B cell (primary cell): ENCODE data around the gene SLC35A2. TPM values are rescaled to one million over a fixed set of nuclear protein-coding genes. Genes with fewer than 3 reads are reported as not detected.

ENCODE experiments used
- ATAC-seq: fragments of 200-7000 bp; cut with Tn5 transposase; one replicate; pipeline ENCODE4 v1.10.0; 2021; ENCODE audit warnings: low read depth, mild to moderate bottlenecking, moderate number of reproducible peaks, moderate library complexity
- CTCF ChIA-PET: fragments of 350-600 bp; sonication (Branson Sonifier 250); formaldehyde crosslinking; loops from one replicate; lab custom pipeline; 2021; ENCODE audit warnings: antibody characterized with exemption, inconsistent platforms; lab: Charles Lee
- POLR2A ChIA-PET: fragments of 350-600 bp; sonication (Branson Sonifier 250); formaldehyde crosslinking; loops from one replicate; lab custom pipeline; 2021; ENCODE audit warnings: antibody characterized with exemption; lab: Charles Lee
- DNase-seq: peaks from one replicate; pipeline ENCODE4 v3.0.0; 2013
- H2AFZ ChIP-seq: 2 replicates; pipeline ENCODE4 v1.6.1; 2012; ENCODE audit warnings: mild to moderate bottlenecking, low read depth, low read length; ENCODE audit not compliant: insufficient read depth, poor library complexity, severe bottlenecking
- H3K27ac ChIP-seq, 2 donors: 1 replicate in 1 of 2; 2 replicates in 1 of 2; pipeline ENCODE4 v1.5.1; 2012 to 2013; ENCODE audit warnings: low read length in 2 of 2, mild to moderate bottlenecking in 2 of 2, moderate library complexity in 1 of 2
- H3K27me3 ChIP-seq, 4 experiments: fragments of 200-600 bp in 1 of 4; sonication (generic) in 1 of 4; replicated peaks in 1 of 4; 1 replicate in 2 of 4; 2 replicates in 2 of 4; pipeline versions ENCODE4 v1.6.1 to v1.7.0; 2013 to 2016; ENCODE audit warnings: low read length in 3 of 4, mild to moderate bottlenecking in 2 of 4, mixed read lengths in 1 of 4, moderate library complexity in 1 of 4; ENCODE audit not compliant: insufficient read depth in 4 of 4, control insufficient read depth in 3 of 4; ENCODE audit errors: control extremely low read depth in 1 of 4
- H3K36me3 ChIP-seq, 2 experiments: replicated peaks in 1 of 2; 1 replicate in 1 of 2; 2 replicates in 1 of 2; pipeline versions ENCODE4 v1.6.1 to v1.7.1; 2013; ENCODE audit warnings: low read length in 1 of 2; ENCODE audit not compliant: insufficient read depth in 2 of 2, control insufficient read depth in 1 of 2; ENCODE audit errors: control extremely low read depth in 1 of 2, extremely low read depth in 1 of 2
- H3K4me1 ChIP-seq, 2 donors: fragments of 200-600 bp in 1 of 2; sonication (generic) in 1 of 2; 1 replicate in 1 of 2; 2 replicates in 1 of 2; pipeline versions ENCODE4 v1.5.1 to v1.6.1; 2013 to 2017; ENCODE audit warnings: low read length in 2 of 2; ENCODE audit not compliant: control insufficient read depth in 2 of 2, insufficient read depth in 2 of 2
- H3K4me2 ChIP-seq: replicated peaks from 2 replicates; pipeline ENCODE3; 2012; ENCODE audit warnings: mild to moderate bottlenecking, low read depth, low read length; ENCODE audit not compliant: poor library complexity, severe bottlenecking
- H3K4me3 ChIP-seq, 5 experiments: fragments of 200-600 bp in 1 of 5; sonication (generic) in 1 of 5; 1 replicate in 3 of 5; 2 replicates in 2 of 5; pipeline versions ENCODE4 v1.5.1 to v1.7.0; 2011 to 2016; ENCODE audit warnings: low read length in 4 of 5, mild to moderate bottlenecking in 4 of 5, low read depth in 2 of 5, control low read depth in 1 of 5, moderate library complexity in 1 of 5; ENCODE audit not compliant: insufficient read depth in 1 of 5; ENCODE audit errors: control extremely low read depth in 1 of 5, extremely low read depth in 1 of 5
- H3K79me2 ChIP-seq: fragments of 200-600 bp; sonication (generic); one replicate; pipeline ENCODE4 v1.6.0; 2016; ENCODE audit warnings: low read length; ENCODE audit not compliant: control insufficient read depth, insufficient read depth
- H3K9ac ChIP-seq: fragments of 200-600 bp; sonication (generic); 2 replicates; pipeline ENCODE4 v1.6.1; 2017; ENCODE audit warnings: mild to moderate bottlenecking, low read length, moderate library complexity
- H3K9me3 ChIP-seq, 3 donors: one replicate each; pipeline versions ENCODE4 v1.6.1 to v1.7.1; 2013; ENCODE audit warnings: low read length in 2 of 3; ENCODE audit not compliant: control insufficient read depth in 2 of 3, insufficient read depth in 1 of 3; ENCODE audit errors: control extremely low read depth in 1 of 3
- H4K20me1 ChIP-seq: 2 replicates; pipeline ENCODE4 v1.6.0; 2012; ENCODE audit warnings: mild to moderate bottlenecking, low read length; ENCODE audit not compliant: insufficient read depth, control insufficient read depth, poor library complexity, severe bottlenecking
- H3K27ac Mint-ChIP-seq: one replicate; pipeline ENCODE4 v1.8.0; 2021; ENCODE audit warnings: mixed read lengths
- H3K27me3 Mint-ChIP-seq: one replicate; pipeline ENCODE4 v1.8.0; 2021; ENCODE audit warnings: mixed read lengths
- H3K4me1 Mint-ChIP-seq: one replicate; pipeline ENCODE4 v1.8.0; 2021; ENCODE audit warnings: mixed read lengths
- H3K4me3 Mint-ChIP-seq: one replicate; pipeline ENCODE4 v1.8.0; 2021; ENCODE audit warnings: mixed read lengths
- H3K9me3 Mint-ChIP-seq: one replicate; pipeline ENCODE4 v1.8.0; 2022; ENCODE audit warnings: mixed read lengths; ENCODE audit not compliant: insufficient read depth
- EZH2 ChIP-seq: IDR thresholded peaks from 2 replicates; pipeline ENCODE4 v1.6.1; 2012; ENCODE audit warnings: borderline replicate concordance, low read depth, mild to moderate bottlenecking, moderate library complexity, low read length; ENCODE audit not compliant: insufficient read depth, poor library complexity, severe bottlenecking
- WGBS: methylation state at CpG from one replicate; pipeline ENCODE4 v1.1.5; 2013; ENCODE audit warnings: missing lambda C conversion rate; ENCODE audit not compliant: insufficient coverage; 5-methylcytosine and 5-hydroxymethylcytosine counted together
- intact Hi-C: fragments of 100-400 bp; cut with micrococcal nuclease; formaldehyde crosslinking; loops from one replicate; pipeline ENCODE4 v1.10.0; 2022
- polyA plus RNA-seq: library from polyadenylated mRNA; depleted of rRNA; stranded (reverse); fragments of >200 nt; gene quantifications from 2 replicates; pipeline ENCODE4 v1.2.3, GENCODE V29; 2012
- total RNA-seq, 2 donors: library from RNA; stranded (reverse); fragments of 120-200 nt in 1 of 2; gene quantifications; 1 replicate in 1 of 2; 2 replicates in 1 of 2; pipeline versions ENCODE4 v1.2.3 to v1.2.4, GENCODE V29; 2013 to 2022
- TF ChIP-seq, protein P1 (sequence below): fragments of 200-600 bp; IDR thresholded peaks from one replicate; pipeline ENCODE4 v1.8.0; 2022; ENCODE audit warnings: antibody characterized with exemption, mild to moderate bottlenecking

The SLC35A2 gene
- total and polyA plus RNA-seq, 2 donors (not counting 1 experiment from before 2014, with no cell fraction given) = 19.1 to 22.0 TPM

DNA sequence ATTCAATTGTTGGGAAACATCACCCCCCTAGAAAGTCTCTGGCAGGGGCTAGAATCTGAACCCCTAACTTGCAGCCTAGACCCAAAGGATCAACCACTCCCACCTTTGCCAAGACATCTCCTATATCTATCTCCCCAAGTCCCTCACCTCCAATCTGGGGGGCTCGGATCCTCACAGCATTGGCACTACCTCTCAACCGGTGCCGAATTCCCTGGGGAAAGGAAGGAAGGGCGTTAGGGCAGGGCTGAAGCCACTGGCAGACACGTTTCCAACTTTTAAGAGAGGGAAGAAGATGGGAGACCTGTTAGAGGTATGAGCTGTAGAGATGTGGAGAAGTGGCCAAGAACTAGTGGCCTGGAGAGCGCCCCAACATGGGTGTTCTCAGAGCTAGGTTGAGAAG is 16.6 kb downstream of the SLC35A2 start:
- ChIA-PET CTCF (interaction anchor here (0.7 to 4.6 kb wide), 3 partner anchors 43 to 52 kb away, joined by 3 to 30 read pairs (median 4); no protein-coding TSS in a partner anchor), POLR2A (no interaction called here)
- no peaks in the 10 kb centered on the region for H4K20me1 ChIP-seq
- no peak overlapping the region for H2AFZ ChIP-seq
- H3K27ac ChIP-seq = no peak overlapping the region
- ATAC-seq (no peak), DNase-seq (no peak)
- no peak overlapping the region for H3K9ac ChIP-seq
- no peaks in the 10 kb centered on the region for H3K9me3 ChIP-seq
- H3K27me3 Mint-ChIP-seq = no peaks in the 10 kb centered on the region
- H3K79me2 ChIP-seq = peaks cover 22% of the 10 kb centered on the region
- H3K4me3 ChIP-seq = no peak overlapping the region
- H3K27me3 ChIP-seq = no peaks in the 10 kb centered on the region
- H3K27ac Mint-ChIP-seq = peak overlapping the region; percentile 17
- no peaks in the 10 kb centered on the region for H3K36me3 ChIP-seq
- TF ChIP-seq EZH2 = no peak
- TF ChIP-seq, protein P1, sequence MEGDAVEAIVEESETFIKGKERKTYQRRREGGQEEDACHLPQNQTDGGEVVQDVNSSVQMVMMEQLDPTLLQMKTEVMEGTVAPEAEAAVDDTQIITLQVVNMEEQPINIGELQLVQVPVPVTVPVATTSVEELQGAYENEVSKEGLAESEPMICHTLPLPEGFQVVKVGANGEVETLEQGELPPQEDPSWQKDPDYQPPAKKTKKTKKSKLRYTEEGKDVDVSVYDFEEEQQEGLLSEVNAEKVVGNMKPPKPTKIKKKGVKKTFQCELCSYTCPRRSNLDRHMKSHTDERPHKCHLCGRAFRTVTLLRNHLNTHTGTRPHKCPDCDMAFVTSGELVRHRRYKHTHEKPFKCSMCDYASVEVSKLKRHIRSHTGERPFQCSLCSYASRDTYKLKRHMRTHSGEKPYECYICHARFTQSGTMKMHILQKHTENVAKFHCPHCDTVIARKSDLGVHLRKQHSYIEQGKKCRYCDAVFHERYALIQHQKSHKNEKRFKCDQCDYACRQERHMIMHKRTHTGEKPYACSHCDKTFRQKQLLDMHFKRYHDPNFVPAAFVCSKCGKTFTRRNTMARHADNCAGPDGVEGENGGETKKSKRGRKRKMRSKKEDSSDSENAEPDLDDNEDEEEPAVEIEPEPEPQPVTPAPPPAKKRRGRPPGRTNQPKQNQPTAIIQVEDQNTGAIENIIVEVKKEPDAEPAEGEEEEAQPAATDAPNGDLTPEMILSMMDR = no peak
- no peaks in the 10 kb centered on the region for H3K9me3 Mint-ChIP-seq
- peaks cover 15 to 26% of the 10 kb centered on the region in 2 donors for H3K4me1 ChIP-seq
- intact Hi-C loops = loop anchor here (5.0 to 10.0 kb wide), 4 partner anchors 198 to 1060 kb away; partner anchors contain the start of genes SUV39H1 and ZNF81
- H3K4me2 ChIP-seq = no peak overlapping the region
- peak overlapping the region; percentile 54 for H3K4me3 Mint-ChIP-seq
- peaks cover 34% of the 10 kb centered on the region for H3K4me1 Mint-ChIP-seq
- 100% methylated on average over 1 of the region's 6 CpGs for WGBS

GRCh38 chrX:48893556-48894348 is 17.7 kb downstream of the SLC35A2 start:
- no peak overlapping the region for H3K27ac Mint-ChIP-seq
- no peak overlapping the region for H3K4me3 ChIP-seq
- no peak overlapping the region for H3K4me2 ChIP-seq
- H3K79me2 ChIP-seq = peaks cover 22% of the 10 kb centered on the region
- H3K4me1 Mint-ChIP-seq = peaks cover 30% of the 10 kb centered on the region
- H3K27me3 ChIP-seq = no peaks in the 10 kb centered on the region
- H2AFZ ChIP-seq = no peak overlapping the region
- no peak for ATAC-seq
- H3K27ac ChIP-seq = no peak overlapping the region
- no peaks in the 10 kb centered on the region for H4K20me1 ChIP-seq
- POLR2A ChIA-PET = no interaction called here
- no peak overlapping the region for H3K9ac ChIP-seq
- no peaks in the 10 kb centered on the region for H3K9me3 Mint-ChIP-seq
- CTCF ChIA-PET = interaction anchor here (1.2 to 4.6 kb wide), 3 partner anchors 44 to 53 kb away, joined by 3 to 30 read pairs (median 4); no protein-coding TSS in a partner anchor
- WGBS = 90% methylated on average over 12 of the region's 16 CpGs
- intact Hi-C loops = loop anchor here (5.0 to 10.0 kb wide), 4 partner anchors 196 to 1059 kb away; partner anchors contain the start of genes SUV39H1 and ZNF81
- no peaks in the 10 kb centered on the region for H3K36me3 ChIP-seq
- no peak overlapping the region for H3K4me3 Mint-ChIP-seq
- TF ChIP-seq, protein P1 = no peak
- no peak for TF ChIP-seq EZH2
- no peak for DNase-seq
- H3K27me3 Mint-ChIP-seq = no peaks in the 10 kb centered on the region
- H3K9me3 ChIP-seq = no peaks in the 10 kb centered on the region
- H3K4me1 ChIP-seq = peaks cover 9 to 17% of the 10 kb centered on the region in 2 donors
